HG03457 (cell line): ENCODE measurements around the gene KCNJ18.
"Not testable (repeated sequence)": the region's sequence is repeated elsewhere in the genome, so short reads cannot be mapped to it uniquely, and the experiment has no call there.

Source experiments
- ATAC-seq: cut with Tn5 transposase; IDR thresholded peaks from one replicate; pipeline ENCODE4 v1.9.1; 2021; ENCODE audit warnings: moderate number of reproducible peaks; ENCODE audit not compliant: unreplicated experiment

The KCNJ18 gene

GRCh38 chr17:21702029-21702428, 9.7 kb downstream of the KCNJ18 start:
- not testable (repeated sequence) for ATAC-seq

GRCh38 chr17:21702521-21702920, 10.2 kb downstream of the KCNJ18 start:
- not testable (repeated sequence) for ATAC-seq

GRCh38 chr17:21702940-21703640, 10.8 kb downstream of the KCNJ18 start:
- not testable (repeated sequence) for ATAC-seq

- ATAC-seq, result not testable (repeated sequence)
These were observed 11.9 kb downstream of the KCNJ18 start for GRCh38 chr17:21703891-21704872.

- ATAC-seq, result no peak
These were observed 12.8 kb downstream of the KCNJ18 start for GRCh38 chr17:21705021-21705601.

GRCh38 chr17:21705746-21706145, 13.4 kb downstream of the KCNJ18 start:
- not testable (repeated sequence) for ATAC-seq

GRCh38 chr17:21706546-21706945, 14.2 kb downstream of the KCNJ18 start:
- ATAC-seq, result not testable (repeated sequence)

GRCh38 chr17:21707131-21707530, 14.8 kb downstream of the KCNJ18 start:
- not testable (repeated sequence) for ATAC-seq

- not testable (repeated sequence) for ATAC-seq
These were observed 15.6 kb downstream of the KCNJ18 start for GRCh38 chr17:21707711-21708611.

- not testable (repeated sequence) for ATAC-seq
These were observed 16.6 kb downstream of the KCNJ18 start for GRCh38 chr17:21708612-21709535.

- not testable (repeated sequence) for ATAC-seq
These were observed 17.7 kb downstream of the KCNJ18 start for GRCh38 chr17:21709994-21710393.

- not testable (repeated sequence) for ATAC-seq
These were observed 18.2 kb downstream of the KCNJ18 start for GRCh38 chr17:21710486-21710885.

GRCh38 chr17:21711182-21711581, 18.9 kb downstream of the KCNJ18 start:
- ATAC-seq, result no peak

- not testable (repeated sequence) for ATAC-seq
These were observed 20.7 kb downstream of the KCNJ18 start for GRCh38 chr17:21713020-21713419.

GRCh38 chr17:21713631-21714030, 21.3 kb downstream of the KCNJ18 start:
- ATAC-seq, result not testable (repeated sequence)

GRCh38 chr17:21714676-21715075, 22.4 kb downstream of the KCNJ18 start:
- not testable (repeated sequence) for ATAC-seq

- ATAC-seq, result not testable (repeated sequence)
These were observed 23.6 kb downstream of the KCNJ18 start for GRCh38 chr17:21715877-21716276.

- ATAC-seq, result not testable (repeated sequence)
These were observed 26.6 kb downstream of the KCNJ18 start for GRCh38 chr17:21718971-21719370.
